Renal cortex interstitium (tissue), 11 donors: ENCODE results near the gene GIT2. TPM values are rescaled to one million over a fixed set of nuclear protein-coding genes. Genes with fewer than 3 reads are reported as not detected.

Source experiments
- DNase-seq, 11 donors: peaks; one replicate each; pipeline ENCODE4 v3.0.0-alpha.2; 2013; ENCODE audit warnings: low read depth in 9 of 11, low spot score in 4 of 11; ENCODE audit errors: extremely low read depth in 1 of 11
- polyA plus RNA-seq, 3 donors: library from polyadenylated mRNA; unstranded; fragments of 120-200 nt; gene quantifications; one replicate each; pipeline ENCODE4 v1.2.1, GENCODE V29; 2013; ENCODE audit not compliant: insufficient read length in 3 of 3

GIT2 gene
- polyA plus RNA-seq, 3 donors: 33.6 to 48.9 (median 34.4) TPM

- DNase-seq: no peak
Measured at GRCh38 chr12:109958374-109958773, 37.8 kb downstream of the GIT2 start.

GRCh38 chr12:109953656-109954055, 42.5 kb downstream of the GIT2 start:
- no peak for DNase-seq

GRCh38 chr12:109952873-109953272, 43.3 kb downstream of the GIT2 start:
- DNase-seq: no peak

- DNase-seq: no peak
Measured at GRCh38 chr12:109952160-109952858, 43.9 kb downstream of the GIT2 start.

GRCh38 chr12:109951751-109952150, 44.4 kb downstream of the GIT2 start:
- no peak for DNase-seq

GRCh38 chr12:109951136-109951535, 45.0 kb downstream of the GIT2 start:
- no peak for DNase-seq

GRCh38 chr12:109950625-109951024, 45.5 kb downstream of the GIT2 start:
- DNase-seq: no peak

GRCh38 chr12:109949089-109949488, 47.1 kb downstream of the GIT2 start:
- peak in 5 of 11 donors; percentile 40 to 75 (median 68) for DNase-seq

GRCh38 chr12:109948368-109948767, 47.8 kb downstream of the GIT2 start:
- no peak for DNase-seq

- DNase-seq: no peak
Measured at GRCh38 chr12:109947521-109947920, 48.6 kb downstream of the GIT2 start.

- DNase-seq: no peak
Measured at GRCh38 chr12:109946913-109947312, 49.3 kb downstream of the GIT2 start.

- peak in 2 of 11 donors; percentile 39 to 44 for DNase-seq
Measured at GRCh38 chr12:109946505-109946904, 49.7 kb downstream of the GIT2 start.

- DNase-seq: peak in 1 of 11 donors; percentile 31
Measured at GRCh38 chr12:109944561-109945359, 51.4 kb downstream of the GIT2 start.

- DNase-seq: no peak
Measured at GRCh38 chr12:109943811-109944210, 52.4 kb downstream of the GIT2 start.

- DNase-seq: no peak
Measured at GRCh38 chr12:109940339-109940923, 55.7 kb downstream of the GIT2 start.

- no peak for DNase-seq
Measured at GRCh38 chr12:109939504-109939903, 56.7 kb downstream of the GIT2 start.

- DNase-seq: no peak
Measured at GRCh38 chr12:109938947-109939346, 57.2 kb downstream of the GIT2 start.

- no peak for DNase-seq
Measured at GRCh38 chr12:109937371-109937770, 58.8 kb downstream of the GIT2 start.

- DNase-seq: no peak
Measured at GRCh38 chr12:109934026-109934425, 62.1 kb downstream of the GIT2 start.

- no peak for DNase-seq
Measured at GRCh38 chr12:109932878-109933503, 63.2 kb downstream of the GIT2 start.
